OCI-LY7 (cell line): ENCODE results near the gene H6PD. TPM values are rescaled to one million over a fixed set of nuclear protein-coding genes. Genes with fewer than 3 reads are reported as not detected.

ENCODE experiments used
- BruUV-seq: library from RNA; stranded (reverse); fragments of 400-500 nt; replicated peaks from 2 replicates; lab custom pipeline; 2021; lab: Mats Ljungman, UMichigan
- CTCF ChIA-PET: fragments of 300-600 bp; sonication (Branson Sonifier 250); formaldehyde crosslinking; loops from one replicate; lab custom pipeline; 2022; ENCODE audit warnings: antibody characterized with exemption; ENCODE audit not compliant: unreplicated experiment; lab: Charles Lee
- POLR2A ChIA-PET: fragments of 300-600 bp; sonication (Branson Sonifier 250); formaldehyde crosslinking; loops from one replicate; lab custom pipeline; 2022; ENCODE audit warnings: antibody characterized with exemption; lab: Charles Lee
- DNase-seq: peaks from one replicate; pipeline ENCODE4 v3.0.0-alpha.2; 2015; ENCODE audit warnings: low spot score
- H2AFZ ChIP-seq: fragments of 200-600 bp; sonication (generic), shearing (Covaris generic); 2 replicates; pipeline ENCODE4 v1.6.1; 2014; ENCODE audit warnings: mild to moderate bottlenecking, antibody characterized with exemption, low read length, moderate library complexity
- H3K27ac ChIP-seq: fragments of 200-600 bp; sonication (generic); 2 replicates; pipeline ENCODE4 v1.5.1; 2014; ENCODE audit warnings: mixed run types, low read depth, mild to moderate bottlenecking, moderate library complexity, low read length, inconsistent platforms; ENCODE audit not compliant: poor library complexity, severe bottlenecking
- H3K36me3 ChIP-seq: fragments of 200-600 bp; sonication (generic); 2 replicates; pipeline ENCODE4 v1.6.1; 2014; ENCODE audit warnings: mild to moderate bottlenecking, antibody characterized with exemption, low read length, moderate library complexity, mixed read lengths; ENCODE audit not compliant: insufficient read depth
- H3K4me1 ChIP-seq: fragments of 200-600 bp; sonication (generic); 2 replicates; pipeline ENCODE4 v1.5.1; 2014; ENCODE audit warnings: mild to moderate bottlenecking, low read length; ENCODE audit not compliant: insufficient read depth, poor library complexity, severe bottlenecking
- H3K4me2 ChIP-seq: fragments of 200-600 bp; sonication (generic); 2 replicates; pipeline ENCODE4 v1.6.1; 2014; ENCODE audit warnings: mild to moderate bottlenecking, low read length
- H3K4me3 ChIP-seq: fragments of 200-600 bp; sonication (generic); 2 replicates; pipeline ENCODE4 v1.5.1; 2014; ENCODE audit warnings: mild to moderate bottlenecking, low read depth, low read length; ENCODE audit not compliant: poor library complexity, severe bottlenecking
- H3K79me2 ChIP-seq: fragments of 200-600 bp; sonication (generic); 2 replicates; pipeline ENCODE4 v1.6.1; 2016; ENCODE audit warnings: low read depth, mild to moderate bottlenecking, low read length, moderate library complexity, mixed read lengths; ENCODE audit not compliant: insufficient read depth
- H3K9me2 ChIP-seq: fragments of 200-600 bp; sonication (generic); 2 replicates; pipeline ENCODE4 v1.6.1; 2016; ENCODE audit warnings: mild to moderate bottlenecking, low read length, mixed read lengths; ENCODE audit not compliant: insufficient read depth
- H3K9me3 ChIP-seq: fragments of 200-600 bp; sonication (generic); 2 replicates; pipeline ENCODE4 v1.6.1; 2014; ENCODE audit warnings: mild to moderate bottlenecking, mixed run types, low read length, mixed read lengths
- H4K20me1 ChIP-seq: fragments of 200-600 bp; sonication (generic); 2 replicates; pipeline ENCODE4 v1.6.1; 2014; ENCODE audit warnings: mild to moderate bottlenecking, antibody characterized with exemption, low read length, moderate library complexity, mixed read lengths; ENCODE audit not compliant: insufficient read depth
- EZH2phosphoT487 ChIP-seq: fragments of 200-600 bp; sonication (generic); IDR thresholded peaks from 2 replicates; pipeline ENCODE4 v1.6.1; 2018; ENCODE audit warnings: low read depth, borderline replicate concordance, mild to moderate bottlenecking, mixed run types, antibody characterized with exemption, low read length, moderate library complexity, mixed read lengths
- intact Hi-C: fragments of 100-400 bp; cut with micrococcal nuclease; formaldehyde crosslinking; loops from one replicate; pipeline ENCODE4 v1.10.0; 2022; ENCODE audit not compliant: unreplicated experiment
- total RNA-seq, 2 experiments: library from RNA; depleted of rRNA in 1 of 2; stranded (reverse); fragments of >200 nt in 1 of 2; shearing (Covaris generic) in 1 of 2; gene quantifications; 2 replicates each; pipeline ENCODE4 v1.2.3, GENCODE V29; 2014 to 2022
- TF ChIP-seq, protein P1 (sequence below): fragments of 200-600 bp; sonication (generic); conservative IDR thresholded peaks from 2 replicates; pipeline ENCODE4 v1.5.1; 2014; ENCODE audit warnings: mild to moderate bottlenecking, antibody characterized with exemption, low read length, moderate library complexity, mixed read lengths

The H6PD gene
- total RNA-seq, 2 experiments from 2014 or later = 8.5 to 22.1 TPM

GRCh38 chr1:9294910-9295636 lies 60.5 kb downstream of the H6PD start:
- Histone ChIP-seq H3K27ac (no peak overlapping the region), H3K4me2 (peak overlapping the region; percentile 80), H2AFZ (no peak overlapping the region), H4K20me1 (peaks cover 17% of the 10 kb centered on the region; the same call in 1 of the 2 replicates), H3K4me3 (peak overlapping the region; percentile 78), H3K9me2 (no peaks in the 10 kb centered on the region), H3K79me2 (peaks cover 26% of the 10 kb centered on the region; the same call in 1 of the 2 replicates), H3K4me1 (peaks cover 28% of the 10 kb centered on the region), H3K9me3 (no peaks in the 10 kb centered on the region), H3K36me3 (no peaks in the 10 kb centered on the region)
- intact Hi-C loops = loop anchor here (5.0 kb wide), 1 partner anchor 117 kb away; no protein-coding TSS in a partner anchor
- BruUV-seq = no TSS peak
- TF ChIP-seq, protein P1, sequence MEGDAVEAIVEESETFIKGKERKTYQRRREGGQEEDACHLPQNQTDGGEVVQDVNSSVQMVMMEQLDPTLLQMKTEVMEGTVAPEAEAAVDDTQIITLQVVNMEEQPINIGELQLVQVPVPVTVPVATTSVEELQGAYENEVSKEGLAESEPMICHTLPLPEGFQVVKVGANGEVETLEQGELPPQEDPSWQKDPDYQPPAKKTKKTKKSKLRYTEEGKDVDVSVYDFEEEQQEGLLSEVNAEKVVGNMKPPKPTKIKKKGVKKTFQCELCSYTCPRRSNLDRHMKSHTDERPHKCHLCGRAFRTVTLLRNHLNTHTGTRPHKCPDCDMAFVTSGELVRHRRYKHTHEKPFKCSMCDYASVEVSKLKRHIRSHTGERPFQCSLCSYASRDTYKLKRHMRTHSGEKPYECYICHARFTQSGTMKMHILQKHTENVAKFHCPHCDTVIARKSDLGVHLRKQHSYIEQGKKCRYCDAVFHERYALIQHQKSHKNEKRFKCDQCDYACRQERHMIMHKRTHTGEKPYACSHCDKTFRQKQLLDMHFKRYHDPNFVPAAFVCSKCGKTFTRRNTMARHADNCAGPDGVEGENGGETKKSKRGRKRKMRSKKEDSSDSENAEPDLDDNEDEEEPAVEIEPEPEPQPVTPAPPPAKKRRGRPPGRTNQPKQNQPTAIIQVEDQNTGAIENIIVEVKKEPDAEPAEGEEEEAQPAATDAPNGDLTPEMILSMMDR = peak; percentile 46; the same call in 1 of the 2 replicates
- no peak for TF ChIP-seq EZH2phosphoT487
- ChIA-PET POLR2A (no interaction called here), CTCF (interaction anchor here (0.5 kb wide), 1 partner anchor 118 kb away, joined by 4 read pairs; no protein-coding TSS in a partner anchor)
- peak; percentile 53 for DNase-seq

- no TSS peak for BruUV-seq
- Histone ChIP-seq H4K20me1 (peaks cover 17% of the 10 kb centered on the region; the same call in 1 of the 2 replicates), H3K27ac (no peak overlapping the region), H3K9me2 (no peaks in the 10 kb centered on the region), H3K4me3 (no peak overlapping the region), H3K4me2 (no peak overlapping the region), H3K79me2 (peaks cover 26% of the 10 kb centered on the region; the same call in 1 of the 2 replicates), H2AFZ (no peak overlapping the region), H3K4me1 (peaks cover 31% of the 10 kb centered on the region), H3K36me3 (no peaks in the 10 kb centered on the region), H3K9me3 (no peaks in the 10 kb centered on the region)
- no peak for TF ChIP-seq EZH2phosphoT487
- TF ChIP-seq, protein P1 = no peak
- ChIA-PET POLR2A (no interaction called here), CTCF (interaction anchor here (0.5 kb wide), 1 partner anchor 117 kb away, joined by 4 read pairs; no protein-coding TSS in a partner anchor)
- intact Hi-C loops = no loop called here
- no peak for DNase-seq
These were observed 61.3 kb downstream of the H6PD start for GRCh38 chr1:9295884-9296283.

- H4K20me1 ChIP-seq = peaks cover 17% of the 10 kb centered on the region; the same call in 1 of the 2 replicates
- H3K27ac ChIP-seq = no peak overlapping the region
- POLR2A ChIA-PET = no interaction called here
- no peak for TF ChIP-seq EZH2phosphoT487
- TF ChIP-seq, protein P1 = no peak
- no TSS peak for BruUV-seq
- H2AFZ ChIP-seq = no peak overlapping the region
- no peak overlapping the region for H3K4me3 ChIP-seq
- no peak for DNase-seq
- no peak overlapping the region for H3K4me2 ChIP-seq
- no peaks in the 10 kb centered on the region for H3K36me3 ChIP-seq
- no peaks in the 10 kb centered on the region for H3K9me2 ChIP-seq
- H3K9me3 ChIP-seq = no peaks in the 10 kb centered on the region
- CTCF ChIA-PET = no interaction called here
- intact Hi-C loops = no loop called here
- peaks cover 26% of the 10 kb centered on the region; the same call in 1 of the 2 replicates for H3K79me2 ChIP-seq
- peaks cover 31% of the 10 kb centered on the region for H3K4me1 ChIP-seq
These were observed 62.3 kb downstream of the H6PD start for GRCh38 chr1:9296850-9297249.
